ENCODE measurements around the gene MAL. TPM values are rescaled to one million over a fixed set of nuclear protein-coding genes. Genes with fewer than 3 reads are reported as not detected.

MAL gene
- total RNA-seq, 1 experiment from 2014 or later, result not detected

DNA sequence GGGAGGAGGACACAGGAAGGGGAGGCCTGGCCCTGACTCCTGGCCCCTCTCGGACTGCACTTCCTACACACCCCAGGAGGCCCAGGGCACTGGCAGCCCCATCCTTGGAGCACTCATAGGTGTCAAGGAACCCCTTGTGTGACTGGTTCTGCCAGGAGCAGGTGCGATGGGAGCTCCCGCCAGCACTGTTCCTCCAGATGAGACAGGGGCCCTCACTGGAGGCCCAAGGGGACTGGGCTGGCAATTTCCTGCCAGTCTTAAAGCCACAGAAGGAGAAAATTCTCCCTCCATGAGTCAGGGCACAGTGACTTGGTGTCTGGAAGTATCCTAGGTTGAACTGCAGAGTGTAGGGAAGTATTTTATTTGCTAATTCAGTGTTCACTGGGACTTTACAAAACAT lies 42.8 kb upstream of the MAL start:
- H3K9me3 Mint-ChIP-seq (ENCODE audit: unreplicated experiment), result no peaks in the 10 kb centered on the region
- BruUV-seq (replicated peaks), result no TSS peak
- no peaks in the 10 kb centered on the region for H3K36me3 ChIP-seq (ENCODE audit: control insufficient read depth, insufficient read depth, low read length)
- no peaks in the 10 kb centered on the region for H3K4me1 ChIP-seq
- H3K4me3 Mint-ChIP-seq (ENCODE audit: unreplicated experiment), result no peak overlapping the region
- no peak overlapping the region for H3K4me3 ChIP-seq (ENCODE audit: low read depth, low read length)
- TF ChIP-seq, protein P1, sequence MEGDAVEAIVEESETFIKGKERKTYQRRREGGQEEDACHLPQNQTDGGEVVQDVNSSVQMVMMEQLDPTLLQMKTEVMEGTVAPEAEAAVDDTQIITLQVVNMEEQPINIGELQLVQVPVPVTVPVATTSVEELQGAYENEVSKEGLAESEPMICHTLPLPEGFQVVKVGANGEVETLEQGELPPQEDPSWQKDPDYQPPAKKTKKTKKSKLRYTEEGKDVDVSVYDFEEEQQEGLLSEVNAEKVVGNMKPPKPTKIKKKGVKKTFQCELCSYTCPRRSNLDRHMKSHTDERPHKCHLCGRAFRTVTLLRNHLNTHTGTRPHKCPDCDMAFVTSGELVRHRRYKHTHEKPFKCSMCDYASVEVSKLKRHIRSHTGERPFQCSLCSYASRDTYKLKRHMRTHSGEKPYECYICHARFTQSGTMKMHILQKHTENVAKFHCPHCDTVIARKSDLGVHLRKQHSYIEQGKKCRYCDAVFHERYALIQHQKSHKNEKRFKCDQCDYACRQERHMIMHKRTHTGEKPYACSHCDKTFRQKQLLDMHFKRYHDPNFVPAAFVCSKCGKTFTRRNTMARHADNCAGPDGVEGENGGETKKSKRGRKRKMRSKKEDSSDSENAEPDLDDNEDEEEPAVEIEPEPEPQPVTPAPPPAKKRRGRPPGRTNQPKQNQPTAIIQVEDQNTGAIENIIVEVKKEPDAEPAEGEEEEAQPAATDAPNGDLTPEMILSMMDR (IDR thresholded peaks at IDR 0.05; ENCODE audit: insufficient read depth in 1 of 2, low read depth in 1 of 2, low read length in 1 of 2, severe bottlenecking in 1 of 2, unreplicated experiment in 1 of 2), result no peak
- no peaks in the 10 kb centered on the region for H3K27me3 ChIP-seq (replicated peaks; ENCODE audit: control insufficient read depth, insufficient read depth, low read length)
- intact Hi-C loops (cut with micrococcal nuclease; ENCODE audit: unreplicated experiment), result no loop called here
- no peaks in the 10 kb centered on the region for H3K4me1 Mint-ChIP-seq (ENCODE audit: low read depth, unreplicated experiment)
- CTCF ChIA-PET, result no interaction called here
- no peaks in the 10 kb centered on the region for H3K9me3 ChIP-seq
- POLR2A ChIA-PET, result no interaction called here
- no peaks in the 10 kb centered on the region for H3K36me3 Mint-ChIP-seq (ENCODE audit: insufficient read depth, unreplicated experiment)
- DNase-seq, result no peak
- no peak overlapping the region for H3K27ac Mint-ChIP-seq (ENCODE audit: unreplicated experiment)
- H3K27me3 Mint-ChIP-seq (ENCODE audit: insufficient read depth, unreplicated experiment), result peaks cover 18% of the 10 kb centered on the region

DNA sequence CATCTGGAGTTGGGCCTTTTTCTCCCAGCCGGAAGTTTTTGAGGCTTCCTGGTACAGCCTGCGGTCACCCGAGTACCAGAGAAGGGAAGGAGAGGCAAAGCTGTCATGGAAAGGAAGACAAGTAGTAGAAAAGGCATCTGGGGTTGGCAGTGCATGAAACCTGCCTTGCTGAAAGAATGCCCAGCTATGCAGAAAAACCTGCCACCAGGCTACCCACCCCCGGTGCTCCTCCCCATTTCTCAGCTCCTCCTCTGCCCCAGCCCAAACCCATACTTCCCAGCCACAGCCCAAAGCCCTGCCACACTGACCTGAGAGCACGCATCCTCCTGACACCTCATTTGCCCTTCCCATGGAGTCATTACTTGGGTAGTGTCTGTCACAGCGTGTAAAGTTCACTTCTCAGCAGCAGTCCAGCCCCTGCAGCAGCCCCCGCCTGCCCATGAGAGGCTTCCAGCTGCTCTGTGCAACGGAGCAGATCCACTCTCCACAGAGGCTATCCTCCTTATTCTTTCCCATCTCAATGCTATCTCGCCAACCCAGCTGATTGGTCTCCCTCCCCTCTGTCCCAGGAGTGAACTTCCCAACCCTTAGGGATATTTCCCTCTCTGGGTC lies 40.4 kb upstream of the MAL start:
- H3K9me3 ChIP-seq, result no peaks in the 10 kb centered on the region
- H3K4me3 Mint-ChIP-seq (ENCODE audit: unreplicated experiment), result no peak overlapping the region
- H3K27me3 ChIP-seq (replicated peaks; ENCODE audit: control insufficient read depth, insufficient read depth, low read length), result no peaks in the 10 kb centered on the region
- H3K27me3 Mint-ChIP-seq (ENCODE audit: insufficient read depth, unreplicated experiment), result peaks cover 18% of the 10 kb centered on the region
- H3K36me3 ChIP-seq (ENCODE audit: control insufficient read depth, insufficient read depth, low read length), result no peaks in the 10 kb centered on the region
- ChIA-PET POLR2A (no interaction called here), CTCF (no interaction called here)
- H3K4me1 Mint-ChIP-seq (ENCODE audit: low read depth, unreplicated experiment), result no peaks in the 10 kb centered on the region
- TF ChIP-seq, protein P1 (IDR thresholded peaks at IDR 0.05; ENCODE audit: insufficient read depth in 1 of 2, low read depth in 1 of 2, low read length in 1 of 2, severe bottlenecking in 1 of 2, unreplicated experiment in 1 of 2), result no peak
- H3K4me3 ChIP-seq (ENCODE audit: low read depth, low read length), result no peak overlapping the region
- no peaks in the 10 kb centered on the region for H3K9me3 Mint-ChIP-seq (ENCODE audit: unreplicated experiment)
- no peaks in the 10 kb centered on the region for H3K4me1 ChIP-seq
- H3K36me3 Mint-ChIP-seq (ENCODE audit: insufficient read depth, unreplicated experiment), result no peaks in the 10 kb centered on the region
- no peak overlapping the region for H3K27ac Mint-ChIP-seq (ENCODE audit: unreplicated experiment)
- intact Hi-C loops (cut with micrococcal nuclease; ENCODE audit: unreplicated experiment), result no loop called here
- BruUV-seq (replicated peaks), result no TSS peak
- DNase-seq, result no peak

DNA sequence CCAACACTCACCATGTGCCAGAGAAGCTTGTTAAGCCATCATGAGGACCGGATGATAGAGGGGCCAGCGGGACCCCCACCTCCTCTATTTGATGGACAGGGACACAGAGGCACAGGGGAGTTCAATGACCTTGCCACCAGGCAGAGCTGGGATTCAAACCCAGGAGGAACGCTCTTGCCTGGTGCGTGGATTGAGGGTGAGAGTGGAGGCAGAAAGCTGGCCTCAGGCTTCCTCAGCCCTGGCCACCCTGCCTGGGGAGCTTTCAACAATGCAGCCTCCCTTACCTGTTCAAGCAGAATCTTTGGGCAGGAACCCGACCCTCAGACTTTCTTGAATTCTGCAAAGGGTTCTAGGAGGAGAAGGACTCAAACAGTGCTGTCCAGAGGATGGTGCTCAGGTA lies 39.9 kb upstream of the MAL start:
- no peak overlapping the region for H3K27ac Mint-ChIP-seq (ENCODE audit: unreplicated experiment)
- Histone ChIP-seq H3K4me3 (ENCODE audit: low read depth, low read length) (no peak overlapping the region), H3K9me3 (no peaks in the 10 kb centered on the region), H3K4me1 (no peaks in the 10 kb centered on the region), H3K27me3 (replicated peaks; ENCODE audit: control insufficient read depth, insufficient read depth, low read length) (no peaks in the 10 kb centered on the region), H3K36me3 (ENCODE audit: control insufficient read depth, insufficient read depth, low read length) (no peaks in the 10 kb centered on the region)
- H3K36me3 Mint-ChIP-seq (ENCODE audit: insufficient read depth, unreplicated experiment), result no peaks in the 10 kb centered on the region
- intact Hi-C loops (cut with micrococcal nuclease; ENCODE audit: unreplicated experiment), result no loop called here
- no peaks in the 10 kb centered on the region for H3K9me3 Mint-ChIP-seq (ENCODE audit: unreplicated experiment)
- ChIA-PET POLR2A (no interaction called here), CTCF (interaction anchor here (1.2 to 1.4 kb wide), 2 partner anchors 68 to 91 kb away, joined by 3 to 8 read pairs; no protein-coding TSS in a partner anchor)
- no peak overlapping the region for H3K4me3 Mint-ChIP-seq (ENCODE audit: unreplicated experiment)
- H3K4me1 Mint-ChIP-seq (ENCODE audit: low read depth, unreplicated experiment), result no peaks in the 10 kb centered on the region
- DNase-seq, result no peak
- BruUV-seq (replicated peaks), result no TSS peak
- TF ChIP-seq, protein P1 (IDR thresholded peaks at IDR 0.05; ENCODE audit: insufficient read depth in 1 of 2, low read depth in 1 of 2, low read length in 1 of 2, severe bottlenecking in 1 of 2, unreplicated experiment in 1 of 2), result no peak
- H3K27me3 Mint-ChIP-seq (ENCODE audit: insufficient read depth, unreplicated experiment), result peaks cover 19% of the 10 kb centered on the region

All from Caco-2 (cell line).